ENCODE measurements around the gene COX4I1.
"Not testable (repeated sequence)": the region's sequence is repeated elsewhere in the genome, so short reads cannot be mapped to it uniquely, and the experiment has no call there.

The COX4I1 gene

GRCh38 chr16:85826686-85827247, 27.3 kb downstream of the COX4I1 start:
- no peak for DNase-seq

GRCh38 chr16:85828166-85828565, 28.7 kb downstream of the COX4I1 start:
- DNase-seq = no peak

- no peak for DNase-seq
Measured at GRCh38 chr16:85829171-85829719, 29.8 kb downstream of the COX4I1 start.

DNA sequence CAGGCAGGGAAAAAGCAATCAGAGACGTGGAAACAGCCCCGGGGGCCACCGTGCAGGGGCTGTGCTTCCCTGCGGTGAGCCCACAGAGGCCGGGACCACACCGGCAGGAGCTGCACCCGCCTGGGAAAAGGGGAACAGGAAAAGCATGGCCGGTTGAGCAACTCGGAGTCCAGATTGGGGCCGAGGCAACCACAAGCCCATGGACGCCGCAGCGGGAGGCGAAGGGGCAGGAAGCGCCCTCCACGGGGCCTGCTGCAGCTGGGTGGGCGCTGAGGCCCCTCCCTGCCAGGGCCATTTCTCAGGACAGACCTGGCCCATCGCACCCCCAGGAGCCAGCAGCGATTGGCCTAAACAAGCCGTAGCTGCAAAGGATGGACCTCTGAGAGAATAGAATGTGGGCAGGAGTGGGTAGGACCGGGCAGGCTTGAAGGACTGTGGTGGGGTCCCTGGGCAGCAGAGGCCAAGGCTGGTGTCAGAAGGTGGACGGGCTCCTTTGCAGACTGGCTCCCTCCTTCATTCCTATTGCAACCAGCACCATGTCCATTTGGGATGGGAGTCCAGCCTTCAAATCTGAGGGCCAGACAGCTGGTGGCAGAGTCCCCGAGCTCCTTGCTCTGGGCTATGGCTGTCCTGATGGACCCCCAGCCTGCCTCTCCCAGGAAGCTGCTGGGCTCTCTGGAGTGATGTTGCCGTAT, 30.4 kb downstream of the COX4I1 start:
- DNase-seq = no peak

DNA sequence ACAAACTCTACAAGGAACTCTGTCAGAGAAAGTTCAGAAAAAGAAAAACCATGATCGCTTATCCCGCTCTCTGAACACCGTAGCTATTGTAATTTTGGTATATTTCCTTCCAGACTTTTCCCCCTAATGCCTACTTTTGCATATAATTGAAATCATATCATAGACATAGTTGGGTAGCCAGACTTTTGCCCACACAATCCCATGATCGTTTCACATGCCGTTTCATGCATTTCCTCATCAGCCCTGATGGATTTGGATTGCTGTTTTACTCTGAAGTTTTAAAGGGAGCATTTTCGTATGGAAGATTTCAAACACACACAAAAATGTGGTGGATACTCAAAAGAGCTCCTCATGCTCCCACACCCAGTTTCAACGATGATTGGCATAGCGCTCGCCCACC, 31.3 kb downstream of the COX4I1 start:
- no peak for DNase-seq

- no peak for DNase-seq
Measured at GRCh38 chr16:85832570-85833218, 33.2 kb downstream of the COX4I1 start.

DNA sequence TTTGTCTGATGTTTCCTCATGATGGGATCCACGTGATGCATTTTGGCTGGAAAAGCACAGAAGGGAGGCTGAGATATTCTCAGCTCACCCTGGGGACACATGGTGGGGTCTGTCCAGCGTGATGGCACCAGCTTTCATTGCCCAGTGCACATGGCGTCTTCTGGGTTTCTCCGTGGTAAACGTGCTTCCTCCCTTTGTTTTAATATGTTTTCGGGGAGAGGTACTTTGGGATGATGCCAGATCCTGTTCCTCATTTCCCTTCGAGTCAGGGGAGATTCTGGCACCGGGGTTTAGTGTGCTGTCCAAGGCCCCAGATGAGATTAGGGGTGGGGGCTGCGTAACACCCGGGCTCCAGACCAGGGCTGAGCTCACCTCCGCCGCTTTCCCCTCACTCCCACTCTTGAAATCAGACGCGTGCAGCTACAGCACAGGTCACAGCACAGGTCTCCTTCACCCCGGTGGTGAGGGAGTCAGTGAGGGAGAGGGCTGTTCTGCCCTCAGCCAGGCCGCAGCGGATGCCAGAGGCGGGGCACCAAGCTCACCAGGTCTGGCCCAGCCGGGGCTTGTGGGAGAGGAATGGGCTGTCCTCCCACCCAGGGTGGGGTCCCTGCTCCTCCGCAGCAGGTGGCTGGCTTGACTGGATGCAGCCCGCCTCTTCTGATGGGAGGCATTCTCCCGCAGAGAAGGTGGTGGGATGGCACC, 33.9 kb downstream of the COX4I1 start:
- no peak for DNase-seq

- no peak for DNase-seq
Measured at GRCh38 chr16:85834741-85835140, 35.2 kb downstream of the COX4I1 start.

DNA sequence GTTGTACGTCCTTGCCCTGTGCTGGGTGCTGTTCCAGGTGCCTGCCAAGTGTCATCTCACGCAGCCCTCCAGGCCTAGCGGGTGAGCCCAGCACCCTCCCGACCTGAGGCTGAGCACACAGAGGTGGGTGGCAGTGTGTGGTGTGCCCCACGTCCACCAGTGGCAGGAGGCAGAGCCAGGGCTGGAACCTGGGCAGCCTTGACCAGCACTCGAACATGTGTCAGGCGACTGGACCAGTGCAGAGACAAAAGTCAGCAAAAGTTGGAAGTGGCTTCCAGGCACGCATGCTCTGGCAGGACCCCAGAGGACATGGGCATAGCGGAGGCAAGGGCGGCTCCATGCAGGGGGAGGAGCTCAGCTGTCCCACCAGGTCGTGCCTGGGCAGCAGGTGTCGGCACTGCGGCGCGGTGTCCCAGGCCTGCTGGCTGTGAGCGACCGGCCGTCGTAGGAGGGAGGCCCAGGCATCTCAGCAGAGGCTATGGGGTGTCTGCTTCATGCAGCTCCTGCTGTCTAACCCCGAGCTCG, 35.8 kb downstream of the COX4I1 start:
- no peak for DNase-seq

GRCh38 chr16:85835956-85836705, 36.6 kb downstream of the COX4I1 start:
- DNase-seq = no peak

GRCh38 chr16:85836706-85837582, 37.4 kb downstream of the COX4I1 start:
- DNase-seq = no peak

- not testable (repeated sequence) for DNase-seq
Measured at GRCh38 chr16:85837654-85838053, 38.2 kb downstream of the COX4I1 start.

DNA sequence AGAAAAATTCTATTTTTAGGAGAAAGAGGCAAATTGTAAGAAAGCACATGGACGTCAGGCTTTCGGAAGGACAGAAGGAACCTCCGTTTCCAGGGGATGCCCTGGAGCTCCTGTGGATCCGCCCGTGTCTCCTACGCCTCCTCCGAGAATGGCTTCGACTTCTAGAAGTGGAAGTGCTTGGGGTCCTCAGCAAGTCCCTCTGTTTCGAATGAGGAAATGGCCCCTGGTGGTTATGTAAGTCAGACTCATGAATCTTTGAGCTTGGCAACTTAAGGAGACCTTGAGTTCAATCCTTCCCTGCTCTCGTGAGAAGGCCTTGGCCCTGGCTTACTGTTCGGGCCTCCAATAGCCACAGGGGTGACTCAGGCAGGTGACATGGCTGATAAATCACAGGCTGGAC, 38.9 kb downstream of the COX4I1 start:
- no peak for DNase-seq

- no peak for DNase-seq
Measured at GRCh38 chr16:85838876-85839585, 39.5 kb downstream of the COX4I1 start.

GRCh38 chr16:85839681-85840240, 40.3 kb downstream of the COX4I1 start:
- DNase-seq = no peak

DNA sequence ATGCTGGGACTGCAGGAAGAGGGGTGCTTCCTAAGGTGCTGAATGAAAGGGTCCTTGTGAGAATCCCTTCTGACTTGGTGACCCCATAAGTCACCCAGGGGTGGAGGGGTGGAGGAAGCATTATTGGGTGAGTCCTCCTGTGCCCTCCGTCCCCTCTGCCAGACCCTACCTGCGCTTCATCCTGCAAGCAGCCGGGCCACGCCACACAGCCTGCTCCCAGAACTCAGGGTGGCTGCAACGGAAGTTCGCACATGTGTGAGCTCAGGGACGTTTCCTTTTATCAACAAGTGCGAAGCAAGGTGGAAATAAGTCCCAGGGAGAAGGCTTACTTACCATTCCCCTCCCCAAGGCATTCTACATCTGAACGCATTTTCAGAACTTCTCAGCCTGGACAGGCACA, 40.9 kb downstream of the COX4I1 start:
- no peak for DNase-seq

DNA sequence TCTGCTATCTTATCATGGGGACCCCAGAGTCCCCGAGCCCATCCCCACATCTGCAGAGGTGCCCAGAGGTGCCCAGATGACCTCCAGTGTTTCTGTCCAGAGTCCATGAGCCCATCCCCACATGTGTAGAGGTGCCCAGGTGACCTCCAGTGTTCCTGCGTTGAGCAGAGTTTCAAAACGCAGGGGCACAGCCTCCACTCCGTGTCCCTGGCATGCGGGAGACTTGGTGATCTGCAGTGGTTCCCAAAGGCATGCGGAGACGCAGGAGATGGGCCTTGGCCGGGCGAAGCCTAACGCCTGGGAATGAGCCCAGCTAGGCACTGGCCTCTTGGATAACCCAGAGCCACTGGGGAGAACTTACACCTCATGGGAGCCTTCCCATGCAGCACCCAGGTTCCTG, 41.3 kb downstream of the COX4I1 start:
- no peak for DNase-seq

- DNase-seq = no peak
Measured at GRCh38 chr16:85842435-85842834, 42.9 kb downstream of the COX4I1 start.

- DNase-seq = no peak
Measured at GRCh38 chr16:85842848-85843247, 43.4 kb downstream of the COX4I1 start.

GRCh38 chr16:85843471-85844168, 44.1 kb downstream of the COX4I1 start:
- DNase-seq = no peak
